ENCODE measurements around the gene RC3H1.
"Not testable (repeated sequence)": the region's sequence is repeated elsewhere in the genome, so short reads cannot be mapped to it uniquely, and the experiment has no call there.

Gene RC3H1

GRCh38 chr1:174053826-174054225 is 31.7 kb upstream of the RC3H1 start:
- no peak for DNase-seq (ENCODE audit: low read depth)
- H3K4me3 ChIP-seq (replicated peaks; ENCODE audit: low read depth, low read length): no peak overlapping the region
- TF ChIP-seq CTCF (IDR thresholded peaks at IDR 0.05; ENCODE audit: low read length, missing control alignments): no peak

GRCh38 chr1:174052621-174053020 is 30.5 kb upstream of the RC3H1 start:
- no peak for TF ChIP-seq CTCF (IDR thresholded peaks at IDR 0.05; ENCODE audit: low read length, missing control alignments)
- DNase-seq (ENCODE audit: low read depth): peak; percentile 19
- H3K4me3 ChIP-seq (replicated peaks; ENCODE audit: low read depth, low read length): no peak overlapping the region

DNA sequence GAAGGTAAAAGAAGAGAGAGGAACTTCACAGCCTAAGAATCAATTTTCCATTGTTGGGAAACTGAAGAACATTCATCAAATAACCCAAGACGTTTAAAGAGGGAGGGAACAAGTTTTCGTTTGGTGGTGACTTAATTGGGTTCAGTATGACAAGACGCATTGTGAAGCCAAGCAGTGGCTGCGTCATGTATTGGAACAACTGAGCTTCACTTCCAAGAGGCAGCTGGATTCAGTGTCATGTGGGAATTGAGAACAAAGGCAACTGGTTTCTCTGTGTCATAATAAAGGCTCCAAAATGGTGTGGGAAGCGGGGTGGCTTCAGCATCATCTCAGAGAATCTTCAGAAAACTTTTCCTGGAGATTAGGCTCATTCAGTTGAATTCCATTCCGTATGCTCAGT is 29.8 kb upstream of the RC3H1 start:
- H3K4me3 ChIP-seq (replicated peaks; ENCODE audit: low read depth, low read length): no peak overlapping the region
- peak; percentile 62 for DNase-seq (ENCODE audit: low read depth)

GRCh38 chr1:174049514-174049913 is 27.4 kb upstream of the RC3H1 start:
- no peak for TF ChIP-seq CTCF (IDR thresholded peaks at IDR 0.05; ENCODE audit: low read length, missing control alignments)
- no peak overlapping the region for H3K4me3 ChIP-seq (replicated peaks; ENCODE audit: low read depth, low read length)
- DNase-seq (ENCODE audit: low read depth): no peak

More for the DNA sequence above, 29.8 kb upstream of the RC3H1 start:
- TF ChIP-seq CTCF (IDR thresholded peaks at IDR 0.05; ENCODE audit: low read length, missing control alignments): no peak

GRCh38 chr1:174044418-174045222 is 22.5 kb upstream of the RC3H1 start:
- H3K4me3 ChIP-seq (replicated peaks; ENCODE audit: low read depth, low read length): no peak overlapping the region
- no peak for DNase-seq (ENCODE audit: low read depth)
- TF ChIP-seq CTCF (IDR thresholded peaks at IDR 0.05; ENCODE audit: low read length, missing control alignments): no peak

GRCh38 chr1:174042509-174042908 is 20.4 kb upstream of the RC3H1 start:
- DNase-seq (ENCODE audit: low read depth); H3K4me3 ChIP-seq (replicated peaks; ENCODE audit: low read depth, low read length): not testable (repeated sequence)

DNA sequence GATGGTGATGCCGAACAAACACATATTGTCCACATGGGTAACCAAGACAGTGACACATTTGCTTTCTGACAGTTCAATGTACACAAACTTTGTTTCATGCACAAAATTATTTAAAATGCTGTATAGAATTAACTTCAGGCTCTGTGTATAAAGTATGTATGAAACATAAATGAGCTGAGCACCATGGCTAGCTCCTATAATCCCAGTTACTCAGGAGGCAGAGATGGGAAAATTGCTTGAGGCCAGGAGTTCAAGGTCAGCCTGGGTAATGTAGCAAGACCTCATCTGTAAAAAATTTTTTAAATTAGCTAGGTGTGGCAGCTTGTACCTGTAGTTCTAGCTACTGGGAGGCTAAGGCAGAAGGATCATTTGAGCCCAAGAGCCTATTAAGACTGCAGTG is 19.2 kb upstream of the RC3H1 start:
- DNase-seq (ENCODE audit: low read depth): no peak
- no peak overlapping the region for H3K4me3 ChIP-seq (replicated peaks; ENCODE audit: low read depth, low read length)
- TF ChIP-seq CTCF (IDR thresholded peaks at IDR 0.05; ENCODE audit: low read length, missing control alignments): no peak
